ENCODE results near the gene FKBP14. TPM values are rescaled to one million over a fixed set of nuclear protein-coding genes. Genes with fewer than 3 reads are reported as not detected.

The FKBP14 gene
- total RNA-seq, 1 donor from 2014 or later, result 42.4 TPM

DNA sequence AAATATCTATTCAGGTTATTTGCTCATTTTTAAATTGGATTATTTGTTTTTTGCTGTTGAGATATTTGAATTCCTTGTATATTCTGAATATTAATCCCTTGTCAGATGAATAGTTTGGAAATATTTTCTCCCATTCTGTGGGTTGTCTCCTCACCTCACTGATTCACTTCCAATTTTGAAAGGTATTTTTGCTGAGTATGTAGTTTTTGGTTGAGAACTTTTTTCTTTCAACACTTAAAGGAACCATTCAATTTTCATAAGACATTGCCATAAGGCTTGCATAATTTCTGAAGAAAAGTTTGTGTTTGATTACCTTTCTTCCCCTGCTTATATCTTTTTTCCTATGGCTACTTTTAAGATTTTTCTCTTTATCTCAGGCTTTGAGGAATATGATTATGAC is 28.0 kb downstream of the FKBP14 start:
- no peak for DNase-seq (ENCODE audit: low spot score in 2 of 2, unreplicated experiment in 2 of 2)
- peaks cover 22% of the 10 kb centered on the region for H3K9me3 Mint-ChIP-seq
- H3K27ac Mint-ChIP-seq, result no peak overlapping the region
- no peak overlapping the region for H3K4me3 Mint-ChIP-seq
- no peaks in the 10 kb centered on the region for H3K27me3 Mint-ChIP-seq (ENCODE audit: low read depth)
- peaks cover 4% of the 10 kb centered on the region for H3K36me3 Mint-ChIP-seq
- TF ChIP-seq, protein P1, sequence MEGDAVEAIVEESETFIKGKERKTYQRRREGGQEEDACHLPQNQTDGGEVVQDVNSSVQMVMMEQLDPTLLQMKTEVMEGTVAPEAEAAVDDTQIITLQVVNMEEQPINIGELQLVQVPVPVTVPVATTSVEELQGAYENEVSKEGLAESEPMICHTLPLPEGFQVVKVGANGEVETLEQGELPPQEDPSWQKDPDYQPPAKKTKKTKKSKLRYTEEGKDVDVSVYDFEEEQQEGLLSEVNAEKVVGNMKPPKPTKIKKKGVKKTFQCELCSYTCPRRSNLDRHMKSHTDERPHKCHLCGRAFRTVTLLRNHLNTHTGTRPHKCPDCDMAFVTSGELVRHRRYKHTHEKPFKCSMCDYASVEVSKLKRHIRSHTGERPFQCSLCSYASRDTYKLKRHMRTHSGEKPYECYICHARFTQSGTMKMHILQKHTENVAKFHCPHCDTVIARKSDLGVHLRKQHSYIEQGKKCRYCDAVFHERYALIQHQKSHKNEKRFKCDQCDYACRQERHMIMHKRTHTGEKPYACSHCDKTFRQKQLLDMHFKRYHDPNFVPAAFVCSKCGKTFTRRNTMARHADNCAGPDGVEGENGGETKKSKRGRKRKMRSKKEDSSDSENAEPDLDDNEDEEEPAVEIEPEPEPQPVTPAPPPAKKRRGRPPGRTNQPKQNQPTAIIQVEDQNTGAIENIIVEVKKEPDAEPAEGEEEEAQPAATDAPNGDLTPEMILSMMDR (IDR thresholded peaks at IDR 0.05; ENCODE audit: unreplicated experiment), result no peak
- peaks cover 5% of the 10 kb centered on the region for H3K4me1 Mint-ChIP-seq

DNA sequence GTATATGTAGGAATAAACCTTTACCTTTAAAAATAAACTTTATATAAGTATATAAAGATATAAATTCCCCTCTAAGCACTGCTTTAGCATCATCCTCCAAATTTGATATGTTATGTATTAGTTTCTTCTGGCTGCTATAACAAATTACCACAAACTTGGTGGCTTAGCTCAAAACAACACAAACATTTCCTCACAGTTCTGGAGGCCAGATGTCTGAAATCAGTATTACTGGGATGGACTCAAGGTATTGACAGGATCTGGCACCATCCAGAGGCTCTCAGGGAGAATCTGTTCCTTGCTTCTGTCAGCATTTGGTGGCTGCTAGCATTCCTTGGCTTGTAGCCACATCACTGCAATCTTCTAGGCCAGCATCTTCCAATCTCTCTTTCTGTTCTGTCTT is 30.2 kb downstream of the FKBP14 start:
- Mint-ChIP-seq H3K4me1 (no peaks in the 10 kb centered on the region), H3K9me3 (peaks cover 27% of the 10 kb centered on the region), H3K36me3 (peaks cover 8% of the 10 kb centered on the region), H3K4me3 (no peak overlapping the region), H3K27ac (no peak overlapping the region), H3K27me3 (ENCODE audit: low read depth) (no peaks in the 10 kb centered on the region)
- TF ChIP-seq, protein P1 (IDR thresholded peaks at IDR 0.05; ENCODE audit: unreplicated experiment), result no peak
- no peak for DNase-seq (ENCODE audit: low spot score in 2 of 2, unreplicated experiment in 2 of 2)

DNA sequence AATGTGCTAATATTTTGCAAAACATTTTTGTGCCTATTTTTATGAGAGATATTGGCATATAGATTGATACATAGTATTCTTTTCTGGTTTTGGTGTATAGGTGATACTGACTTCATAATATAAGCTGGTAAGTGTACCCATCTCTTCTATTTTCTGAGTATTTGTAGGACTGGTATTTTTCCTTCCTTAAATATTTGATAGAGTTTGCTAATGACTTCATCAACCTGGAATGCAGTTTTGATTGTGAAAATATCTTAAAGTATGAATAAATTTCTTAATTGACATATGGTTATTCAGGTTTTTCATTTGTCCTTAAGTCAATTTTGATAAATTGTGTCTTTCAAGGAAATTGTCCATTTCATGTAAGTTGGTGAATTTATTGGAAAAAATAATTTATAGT is 30.9 kb downstream of the FKBP14 start:
- Mint-ChIP-seq H3K4me1 (no peaks in the 10 kb centered on the region), H3K36me3 (peaks cover 8% of the 10 kb centered on the region), H3K27me3 (ENCODE audit: low read depth) (no peaks in the 10 kb centered on the region), H3K27ac (no peak overlapping the region), H3K4me3 (no peak overlapping the region), H3K9me3 (peaks cover 27% of the 10 kb centered on the region)
- TF ChIP-seq, protein P1 (IDR thresholded peaks at IDR 0.05; ENCODE audit: unreplicated experiment), result no peak
- DNase-seq (ENCODE audit: low spot score in 2 of 2, unreplicated experiment in 2 of 2), result no peak

DNA sequence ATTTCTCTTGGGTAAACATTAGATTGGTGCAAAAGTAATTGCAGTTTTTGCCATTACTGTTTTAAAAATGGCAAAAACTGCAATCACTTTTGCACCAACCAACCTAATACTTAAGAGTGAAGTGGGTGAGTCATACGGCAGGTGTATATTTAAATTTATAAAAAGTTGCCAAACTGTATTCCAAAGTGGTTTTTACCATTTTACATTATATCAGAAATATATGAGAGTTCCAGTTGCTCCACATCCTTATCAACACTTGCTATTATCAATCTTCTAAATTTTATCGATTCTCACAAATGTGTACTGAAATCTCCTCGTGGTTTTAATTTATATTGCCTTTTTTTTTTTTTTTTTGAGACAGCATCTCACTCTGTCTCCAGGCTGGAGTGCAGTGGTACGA is 33.4 kb downstream of the FKBP14 start:
- TF ChIP-seq, protein P1 (IDR thresholded peaks at IDR 0.05; ENCODE audit: unreplicated experiment), result no peak
- H3K4me3 Mint-ChIP-seq, result no peak overlapping the region
- H3K27me3 Mint-ChIP-seq (ENCODE audit: low read depth), result no peaks in the 10 kb centered on the region
- H3K9me3 Mint-ChIP-seq, result peaks cover 27% of the 10 kb centered on the region
- no peak for DNase-seq (ENCODE audit: low spot score in 2 of 2, unreplicated experiment in 2 of 2)
- H3K27ac Mint-ChIP-seq, result no peak overlapping the region
- H3K36me3 Mint-ChIP-seq, result peaks cover 8% of the 10 kb centered on the region
- H3K4me1 Mint-ChIP-seq, result peaks cover 6% of the 10 kb centered on the region

DNA sequence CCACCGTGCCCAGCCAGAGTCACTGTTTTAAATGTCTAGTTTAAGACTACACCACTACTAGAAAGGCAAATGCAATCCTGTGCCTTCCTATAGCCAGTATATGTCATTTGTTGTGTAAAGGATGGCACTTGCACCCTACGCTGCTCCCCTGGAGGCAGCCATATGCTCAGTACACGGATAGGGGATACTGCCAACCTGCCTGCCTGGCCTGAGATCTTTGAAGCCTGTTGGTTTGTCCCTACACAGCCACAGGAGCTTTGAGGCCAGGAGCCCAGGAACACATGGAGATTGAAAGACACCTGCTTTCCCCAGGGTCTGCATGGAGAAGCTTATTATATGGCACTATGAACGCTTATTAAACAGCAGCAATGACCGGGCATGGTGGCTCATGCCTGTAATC is 34.6 kb downstream of the FKBP14 start:
- H3K36me3 Mint-ChIP-seq, result peaks cover 8% of the 10 kb centered on the region
- no peak overlapping the region for H3K27ac Mint-ChIP-seq
- TF ChIP-seq, protein P1 (IDR thresholded peaks at IDR 0.05; ENCODE audit: unreplicated experiment), result no peak
- DNase-seq (ENCODE audit: low spot score in 2 of 2, unreplicated experiment in 2 of 2), result no peak
- peaks cover 18% of the 10 kb centered on the region for H3K4me1 Mint-ChIP-seq
- H3K27me3 Mint-ChIP-seq (ENCODE audit: low read depth), result no peaks in the 10 kb centered on the region
- H3K9me3 Mint-ChIP-seq, result peaks cover 21% of the 10 kb centered on the region
- no peak overlapping the region for H3K4me3 Mint-ChIP-seq

DNA sequence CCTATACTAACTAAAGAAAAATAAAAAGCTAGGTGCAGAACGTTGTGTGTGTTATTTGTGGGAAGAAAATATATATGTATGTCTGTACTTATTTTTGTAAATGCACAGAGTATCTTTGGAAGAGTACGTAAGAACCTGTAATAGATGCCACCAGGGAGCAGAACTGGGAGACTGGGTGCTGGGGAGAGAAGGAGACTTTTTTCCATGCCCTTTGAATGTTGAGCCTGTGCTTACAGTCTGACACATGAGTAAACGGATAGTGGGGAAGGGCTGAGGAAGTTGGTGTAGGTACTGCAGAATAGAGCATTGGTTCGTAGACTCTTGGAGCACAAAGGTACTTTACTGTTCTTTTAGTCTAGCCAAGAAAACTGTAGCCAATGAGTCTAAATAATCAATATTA is 35.6 kb downstream of the FKBP14 start:
- H3K27ac Mint-ChIP-seq, result no peak overlapping the region
- no peaks in the 10 kb centered on the region for H3K27me3 Mint-ChIP-seq (ENCODE audit: low read depth)
- peaks cover 14% of the 10 kb centered on the region for H3K9me3 Mint-ChIP-seq
- no peak for DNase-seq (ENCODE audit: low spot score in 2 of 2, unreplicated experiment in 2 of 2)
- H3K4me3 Mint-ChIP-seq, result peak overlapping the region; percentile 82
- H3K36me3 Mint-ChIP-seq, result peaks cover 8% of the 10 kb centered on the region
- TF ChIP-seq, protein P1 (IDR thresholded peaks at IDR 0.05; ENCODE audit: unreplicated experiment), result no peak
- H3K4me1 Mint-ChIP-seq, result peaks cover 19% of the 10 kb centered on the region
